COLO829 (cell line): Measurements from ENCODE around the gene GABBR2.

Source experiments
- DNase-seq: peaks from one replicate; pipeline ENCODE4 v3.0.0; 2012; ENCODE audit warnings: low spot score

Gene GABBR2

GRCh38 chr9:98568234-98568908, 140.4 kb downstream of the GABBR2 start:
- DNase-seq = no peak

- DNase-seq = no peak
These were observed 141.0 kb downstream of the GABBR2 start for GRCh38 chr9:98567540-98568233.

- DNase-seq = no peak
These were observed 143.3 kb downstream of the GABBR2 start for GRCh38 chr9:98565152-98566135.

GRCh38 chr9:98564714-98565113, 144.0 kb downstream of the GABBR2 start:
- DNase-seq = no peak

- DNase-seq = no peak
These were observed 144.7 kb downstream of the GABBR2 start for GRCh38 chr9:98563988-98564387.

- DNase-seq = no peak
These were observed 145.4 kb downstream of the GABBR2 start for GRCh38 chr9:98563212-98563907.

- DNase-seq = no peak
These were observed 149.2 kb downstream of the GABBR2 start for GRCh38 chr9:98559561-98559960.

- DNase-seq = peak; percentile 35
These were observed 150.2 kb downstream of the GABBR2 start for GRCh38 chr9:98558575-98558974.

- DNase-seq = no peak
These were observed 152.2 kb downstream of the GABBR2 start for GRCh38 chr9:98556511-98556910.

GRCh38 chr9:98555651-98556465, 152.9 kb downstream of the GABBR2 start:
- no peak for DNase-seq

- no peak for DNase-seq
These were observed 154.0 kb downstream of the GABBR2 start for GRCh38 chr9:98554752-98555151.

- peak; percentile 56 for DNase-seq
These were observed 156.4 kb downstream of the GABBR2 start for GRCh38 chr9:98552331-98552730.

- DNase-seq = no peak
These were observed 157.0 kb downstream of the GABBR2 start for GRCh38 chr9:98551511-98552286.

GRCh38 chr9:98550206-98550820, 158.4 kb downstream of the GABBR2 start:
- no peak for DNase-seq

- DNase-seq = no peak
These were observed 159.3 kb downstream of the GABBR2 start for GRCh38 chr9:98549401-98549800.

GRCh38 chr9:98547606-98548005, 161.1 kb downstream of the GABBR2 start:
- DNase-seq = no peak

- DNase-seq = no peak
These were observed 163.7 kb downstream of the GABBR2 start for GRCh38 chr9:98545021-98545420.

- no peak for DNase-seq
These were observed 167.0 kb downstream of the GABBR2 start for GRCh38 chr9:98541684-98542230.

- no peak for DNase-seq
These were observed 168.3 kb downstream of the GABBR2 start for GRCh38 chr9:98540476-98540875.
